H1 (cell line): ENCODE data around the gene MYH7. TPM values are rescaled to one million over a fixed set of nuclear protein-coding genes. Genes with fewer than 3 reads are reported as not detected.

Experiments used
- CTCF ChIA-PET: fragments of 300-600 bp; sonication (Branson Sonifier 250); formaldehyde crosslinking; loops from one replicate; lab custom pipeline; 2021; ENCODE audit not compliant: partially characterized antibody; lab: Charles Lee
- POLR2A ChIA-PET: fragments of 300-600 bp; sonication (Branson Sonifier 250); formaldehyde crosslinking; loops from one replicate; lab custom pipeline; 2021; ENCODE audit warnings: inconsistent platforms; ENCODE audit not compliant: partially characterized antibody; lab: Charles Lee
- DNase-seq, 2 experiments: peaks; one replicate each; pipeline versions ENCODE4 v3.0.0 to v3.0.0-alpha.2; 2010 to 2022; ENCODE audit warnings: low spot score in 2 of 2, low read depth in 1 of 2, mixed read lengths in 1 of 2
- FAIRE-seq: peaks from 2 replicates; lab custom pipeline; 2011; peaks lifted over from hg19 to GRCh38; lab: Jason Lieb, UNC
- H2AFZ ChIP-seq: 2 replicates; pipeline ENCODE4 v1.8.1; 2012; ENCODE audit warnings: low read length, inconsistent platforms
- H2AK5ac ChIP-seq: 2 replicates; pipeline ENCODE4 v1.6.1; 2013; ENCODE audit warnings: low read depth, low read length
- H2BK120ac ChIP-seq: replicated peaks from 2 replicates; pipeline ENCODE3; 2013; ENCODE audit warnings: low read depth, low read length, inconsistent platforms
- H2BK12ac ChIP-seq: 2 replicates; pipeline ENCODE4 v1.6.1; 2013; ENCODE audit warnings: low read depth, low read length
- H2BK15ac ChIP-seq: 2 replicates; pipeline ENCODE4 v1.6.1; 2013; ENCODE audit warnings: low read length
- H2BK20ac ChIP-seq: 2 replicates; pipeline ENCODE4 v1.6.1; 2013; ENCODE audit warnings: low read length
- H2BK5ac ChIP-seq: 2 replicates; pipeline ENCODE4 v1.6.1; 2013; ENCODE audit warnings: low read depth, low read length
- H3K14ac ChIP-seq: 2 replicates; pipeline ENCODE4 v1.6.1; 2013; ENCODE audit warnings: inconsistent platforms; ENCODE audit not compliant: insufficient read length
- H3K18ac ChIP-seq: 2 replicates; pipeline ENCODE4 v1.6.1; 2013; ENCODE audit warnings: low read length; ENCODE audit errors: extremely low read depth
- H3K23ac ChIP-seq: 2 replicates; pipeline ENCODE4 v1.6.1; 2013; ENCODE audit warnings: inconsistent platforms; ENCODE audit not compliant: insufficient read length
- H3K23me2 ChIP-seq: 2 replicates; pipeline ENCODE4 v1.6.1; 2013; ENCODE audit warnings: low read depth, low read length
- H3K27ac ChIP-seq: 2 replicates; pipeline ENCODE4 v1.6.1; 2011; ENCODE audit warnings: low read depth, low read length, inconsistent platforms
- H3K27me3 ChIP-seq, 4 experiments: replicated peaks in 1 of 4; 1 replicate in 1 of 4; 2 replicates in 3 of 4; pipeline versions ENCODE4 v1.6.1 to v1.8.1; 2011 to 2013; ENCODE audit warnings: low read length in 3 of 4, mild to moderate bottlenecking in 3 of 4, inconsistent platforms in 2 of 4, mixed read lengths in 2 of 4, moderate library complexity in 1 of 4; ENCODE audit not compliant: control insufficient read depth in 3 of 4, insufficient read depth in 3 of 4; ENCODE audit errors: extremely low read depth in 1 of 4
- H3K36me3 ChIP-seq, 4 experiments: 2 replicates each; pipeline versions ENCODE4 v1.6.1 to v1.8.1; 2011 to 2013; ENCODE audit warnings: mild to moderate bottlenecking in 4 of 4, low read length in 3 of 4, moderate library complexity in 2 of 4, control low read depth in 1 of 4, inconsistent platforms in 1 of 4; ENCODE audit not compliant: insufficient read depth in 4 of 4, control insufficient read depth in 2 of 4
- H3K4ac ChIP-seq: replicated peaks from 2 replicates; pipeline ENCODE3; 2013; ENCODE audit warnings: low read length, low read depth, mixed read lengths, inconsistent platforms; ENCODE audit not compliant: insufficient read length
- H3K4me1 ChIP-seq, 4 experiments: replicated peaks in 1 of 4; 1 replicate in 1 of 4; 2 replicates in 3 of 4; pipeline versions ENCODE4 v1.6.1 to v1.8.1; 2011 to 2013; ENCODE audit warnings: low read length in 3 of 4, inconsistent platforms in 2 of 4, mixed read lengths in 1 of 4; ENCODE audit not compliant: insufficient read depth in 4 of 4, control insufficient read depth in 3 of 4
- H3K4me2 ChIP-seq, 2 experiments: 2 replicates each; pipeline versions ENCODE4 v1.6.1 to v1.8.1; 2011 to 2013; ENCODE audit warnings: low read depth in 2 of 2, low read length in 2 of 2, control low read depth in 1 of 2, inconsistent platforms in 1 of 2, mild to moderate bottlenecking in 1 of 2; ENCODE audit not compliant: insufficient read depth in 1 of 2
- H3K4me3 ChIP-seq, 4 experiments: fragments of 200-600, 300-600 bp in 1 of 4; sonication (generic), shearing (Covaris generic), sonication (Bioruptor Twin) in 1 of 4; 2 replicates each; pipeline versions ENCODE4 v1.5.1 to v1.8.1; 2011 to 2016; ENCODE audit warnings: low read length in 4 of 4, low read depth in 3 of 4, control low read depth in 2 of 4, inconsistent platforms in 2 of 4, mild to moderate bottlenecking in 2 of 4, mixed read lengths in 1 of 4, moderate library complexity in 1 of 4; ENCODE audit not compliant: insufficient read depth in 2 of 4; ENCODE audit errors: extremely low read depth in 1 of 4
- H3K56ac ChIP-seq: replicated peaks from 2 replicates; pipeline ENCODE3; 2013; ENCODE audit warnings: low read depth, mild to moderate bottlenecking, mixed read lengths, low read length, inconsistent platforms; ENCODE audit not compliant: insufficient read length
- H3K79me1 ChIP-seq: 2 replicates; pipeline ENCODE4 v1.6.1; 2013; ENCODE audit warnings: low read depth, low read length, control low read depth
- H3K79me2 ChIP-seq, 2 experiments: 2 replicates each; pipeline versions ENCODE4 v1.6.1 to v1.8.1; 2012 to 2013; ENCODE audit warnings: low read length in 2 of 2, mild to moderate bottlenecking in 2 of 2, inconsistent platforms in 1 of 2; ENCODE audit not compliant: insufficient read depth in 2 of 2, control insufficient read depth in 1 of 2
- H3K9ac ChIP-seq, 4 experiments: replicated peaks in 1 of 4; 1 replicate in 1 of 4; 2 replicates in 3 of 4; pipeline versions ENCODE4 v1.6.1 to v1.8.1; 2011 to 2013; ENCODE audit warnings: low read depth in 3 of 4, low read length in 3 of 4, control low read depth in 2 of 4, mild to moderate bottlenecking in 2 of 4, moderate library complexity in 2 of 4, inconsistent platforms in 1 of 4; ENCODE audit errors: extremely low read depth in 1 of 4
- H3K9me3 ChIP-seq, 2 experiments: 2 replicates each; pipeline versions ENCODE4 v1.6.1 to v1.8.1; 2012 to 2013; ENCODE audit warnings: mild to moderate bottlenecking in 2 of 2, moderate library complexity in 2 of 2, control low read depth in 1 of 2, inconsistent platforms in 1 of 2, low read depth in 1 of 2, low read length in 1 of 2, mixed read lengths in 1 of 2; ENCODE audit not compliant: insufficient read depth in 2 of 2
- H4K20me1 ChIP-seq, 2 experiments: replicated peaks in 1 of 2; 2 replicates each; pipeline versions ENCODE3 to v1.8.1; 2011 to 2013; ENCODE audit warnings: inconsistent platforms in 2 of 2, low read length in 2 of 2, mild to moderate bottlenecking in 1 of 2; ENCODE audit not compliant: insufficient read depth in 2 of 2, control insufficient read depth in 1 of 2
- H4K5ac ChIP-seq: 2 replicates; pipeline ENCODE4 v1.6.1; 2013; ENCODE audit warnings: low read length, low read depth, mixed read lengths, inconsistent platforms; ENCODE audit not compliant: insufficient read length
- H4K8ac ChIP-seq: 2 replicates; pipeline ENCODE4 v1.8.0; 2013; ENCODE audit warnings: mild to moderate bottlenecking, moderate library complexity, low read length, inconsistent platforms; ENCODE audit not compliant: insufficient read depth; ENCODE audit errors: extremely low read depth
- H4K91ac ChIP-seq: replicated peaks from 2 replicates; pipeline ENCODE3; 2013; ENCODE audit warnings: low read length, mixed read lengths, inconsistent platforms; ENCODE audit not compliant: insufficient read length
- BACH1 ChIP-seq: IDR thresholded peaks from 2 replicates; pipeline ENCODE4 v1.6.1; 2012; ENCODE audit warnings: low read length, improper control_type of control experiment
- GTF2F1 ChIP-seq: IDR thresholded peaks from 2 replicates; pipeline ENCODE4 v1.6.1; 2012; ENCODE audit warnings: low read depth, low read length, improper control_type of control experiment, borderline replicate concordance
- HDAC6 ChIP-seq: IDR thresholded peaks from one replicate; pipeline ENCODE4 v1.7.1; 2012; ENCODE audit warnings: low read depth, mild to moderate bottlenecking, inconsistent platforms, low read length, moderate library complexity
- JUND ChIP-seq: IDR thresholded peaks from 2 replicates; pipeline ENCODE4 v1.6.1; 2011; ENCODE audit warnings: mild to moderate bottlenecking, improper control_type of control experiment, low read length
- RBBP5 ChIP-seq: IDR thresholded peaks from 2 replicates; pipeline ENCODE4 v1.7.1; 2012; ENCODE audit warnings: low read depth, mild to moderate bottlenecking, inconsistent platforms, low read length, moderate library complexity, borderline replicate concordance
- RXRA ChIP-seq: IDR thresholded peaks from 2 replicates; pipeline ENCODE4 v1.6.1; 2011; ENCODE audit warnings: low read depth, mild to moderate bottlenecking, low read length, moderate library complexity; ENCODE audit not compliant: insufficient read depth
- SIX5 ChIP-seq: IDR thresholded peaks from 2 replicates; pipeline ENCODE4 v1.6.1; 2011; ENCODE audit warnings: mild to moderate bottlenecking, low read depth, low read length
- SP2 ChIP-seq: IDR thresholded peaks from 2 replicates; pipeline ENCODE4 v1.6.1; 2012; ENCODE audit warnings: mild to moderate bottlenecking, low read length, inconsistent platforms
- SP4 ChIP-seq: IDR thresholded peaks from 2 replicates; pipeline ENCODE4 v1.6.1; 2012; ENCODE audit warnings: low read length, inconsistent platforms
- TAF7 ChIP-seq: optimal IDR thresholded peaks from 2 replicates; pipeline ENCODE3; 2011; ENCODE audit warnings: low read depth, mild to moderate bottlenecking, inconsistent platforms, low read length, moderate library complexity, borderline replicate concordance
- WGBS, 2 experiments: shearing (Covaris generic) in 1 of 2; methylation state at CpG; one replicate each; pipeline versions ENCODE4 v1.1.6 to v1.1.7; 2013 to 2015; ENCODE audit warnings: low lambda C conversion rate in 2 of 2, mixed read lengths in 2 of 2, inconsistent platforms in 1 of 2, low coverage in 1 of 2, missing lambda C conversion rate in 1 of 2; ENCODE audit not compliant: insufficient replicate concordance in 2 of 2, insufficient coverage in 1 of 2, insufficient read length in 1 of 2; ENCODE audit errors: extremely low coverage in 1 of 2, missing lambda C conversion rate in 1 of 2; 5-methylcytosine and 5-hydroxymethylcytosine counted together
- polyA plus RNA-seq, 7 experiments: library from polyadenylated mRNA; depleted of rRNA in 3 of 7; stranded (reverse) in 5 of 7; unstranded in 2 of 7; fragments of >200 nt in 5 of 7; fragments of 200-250 nt in 2 of 7; gene quantifications; 1 replicate in 5 of 7; 2 replicates in 1 of 7; 4 replicates in 1 of 7; pipeline versions ENCODE4 v1.2.1 to v1.2.3, GENCODE V29; 2011 to 2013; ENCODE audit warnings: missing spikeins in 2 of 7, mixed read lengths in 2 of 7
- total RNA-seq: library from RNA; stranded (reverse); fragmentation: NEBNext Ultra II Directional; extraction: Animal tissue kit (Norgen Biotek cat#: 25700); gene quantifications from 2 replicates; pipeline ENCODE4 v1.2.1, GENCODE V29; 2021
- TF ChIP-seq, protein P1 (sequence below): IDR thresholded peaks from 2 replicates; pipeline ENCODE4 v1.6.1; 2012; ENCODE audit warnings: inconsistent platforms
- TF ChIP-seq, protein P2 (sequence below): IDR thresholded peaks from 2 replicates; pipeline ENCODE4 v1.6.1; 2011; ENCODE audit warnings: low read length, improper control_type of control experiment

Gene MYH7
- total and polyA plus RNA-seq, 2 of the 8 experiments (the other 6 are each of a cell fraction or from before 2014, with no cell fraction given), result not detected

DNA sequence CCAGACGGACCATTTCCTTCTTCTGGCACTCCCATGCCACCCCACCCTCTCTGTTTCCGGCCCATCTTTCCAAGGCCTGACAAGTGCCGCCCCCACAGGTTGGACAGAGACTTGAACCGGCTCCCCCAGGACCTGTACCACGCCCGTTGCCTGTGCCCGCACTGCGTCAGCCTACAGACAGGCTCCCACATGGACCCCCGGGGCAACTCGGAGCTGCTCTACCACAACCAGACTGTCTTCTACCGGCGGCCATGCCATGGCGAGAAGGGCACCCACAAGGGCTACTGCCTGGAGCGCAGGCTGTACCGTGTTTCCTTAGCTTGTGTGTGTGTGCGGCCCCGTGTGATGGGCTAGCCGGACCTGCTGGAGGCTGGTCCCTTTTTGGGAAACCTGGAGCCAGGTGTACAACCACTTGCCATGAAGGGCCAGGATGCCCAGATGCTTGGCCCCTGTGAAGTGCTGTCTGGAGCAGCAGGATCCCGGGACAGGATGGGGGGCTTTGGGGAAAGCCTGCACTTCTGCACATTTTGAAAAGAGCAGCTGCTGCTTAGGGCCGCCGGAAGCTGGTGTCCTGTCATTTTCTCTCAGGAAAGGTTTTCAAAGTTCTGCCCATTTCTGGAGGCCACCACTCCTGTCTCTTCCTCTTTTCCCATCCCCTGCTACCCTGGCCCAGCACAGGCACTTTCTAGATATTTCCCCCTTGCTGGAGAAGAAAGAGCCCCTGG lies 59.8 kb downstream of the MYH7 start:
- DNase-seq (no peak), FAIRE-seq (no peak)
- H3K23ac ChIP-seq, result no peak overlapping the region
- H2AFZ ChIP-seq, result no peak overlapping the region
- H2BK120ac ChIP-seq, result no peak overlapping the region
- H3K27ac ChIP-seq, result no peak overlapping the region
- no peak overlapping the region for H4K5ac ChIP-seq
- H2AK5ac ChIP-seq, result no peak overlapping the region
- H4K91ac ChIP-seq, result no peak overlapping the region
- H3K4ac ChIP-seq, result no peak overlapping the region
- H2BK20ac ChIP-seq, result no peak overlapping the region
- POLR2A ChIA-PET, result interaction anchor here (0.7 to 3.3 kb wide), 8 partner anchors 9 to 342 kb away, joined by 3 to 19 read pairs (median 4); partner anchors contain the start of gene PABPN1
- no peaks in the 10 kb centered on the region for H3K23me2 ChIP-seq
- H3K9me3 ChIP-seq, result no peaks in the 10 kb centered on the region
- H4K20me1 ChIP-seq, result no peaks in the 10 kb centered on the region
- WGBS, 2 experiments, result 82% methylated on average over 21 of the region's 21 CpGs; no CpG with 5 or more reads in 1 of the 2 experiments
- no peak overlapping the region for H2BK12ac ChIP-seq
- peaks cover 0 to 12% (median 4%) of the 10 kb centered on the region in 4 experiments; a peak in 3 of 7 replicates for H3K4me1 ChIP-seq
- no peak overlapping the region for H3K4me2 ChIP-seq
- H3K18ac ChIP-seq, result no peak overlapping the region
- no peak overlapping the region for H2BK15ac ChIP-seq
- H3K14ac ChIP-seq, result no peak overlapping the region
- no peaks in the 10 kb centered on the region for H3K79me2 ChIP-seq
- H3K27me3 ChIP-seq, result peaks cover 0 to 23% (median 11%) of the 10 kb centered on the region in 4 experiments; a peak in 6 of 7 replicates
- no peak overlapping the region for H3K9ac ChIP-seq
- no peak overlapping the region for H3K4me3 ChIP-seq
- H2BK5ac ChIP-seq, result no peak overlapping the region
- CTCF ChIA-PET, result interaction anchor here (0.7 to 15.0 kb wide), 18 partner anchors 13 to 184 kb away, joined by 3 to 333 read pairs (median 4); partner anchors contain the start of genes EFS and SLC22A17
- H3K56ac ChIP-seq, result no peak overlapping the region
- H3K79me1 ChIP-seq, result no peaks in the 10 kb centered on the region
- H3K36me3 ChIP-seq, result no peaks in the 10 kb centered on the region
- peak overlapping the region; percentile 4; the same call in 1 of the 2 replicates for H4K8ac ChIP-seq
- TF ChIP-seq RBBP5 (no peak), JUND (no peak), HDAC6 (no peak), BACH1 (no peak), RXRA (no peak), SP4 (no peak), GTF2F1 (no peak), TAF7 (no peak), SIX5 (no peak), SP2 (no peak)
- TF ChIP-seq, protein P1, sequence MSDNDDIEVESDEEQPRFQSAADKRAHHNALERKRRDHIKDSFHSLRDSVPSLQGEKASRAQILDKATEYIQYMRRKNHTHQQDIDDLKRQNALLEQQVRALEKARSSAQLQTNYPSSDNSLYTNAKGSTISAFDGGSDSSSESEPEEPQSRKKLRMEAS, result no peak
- TF ChIP-seq, protein P2, sequence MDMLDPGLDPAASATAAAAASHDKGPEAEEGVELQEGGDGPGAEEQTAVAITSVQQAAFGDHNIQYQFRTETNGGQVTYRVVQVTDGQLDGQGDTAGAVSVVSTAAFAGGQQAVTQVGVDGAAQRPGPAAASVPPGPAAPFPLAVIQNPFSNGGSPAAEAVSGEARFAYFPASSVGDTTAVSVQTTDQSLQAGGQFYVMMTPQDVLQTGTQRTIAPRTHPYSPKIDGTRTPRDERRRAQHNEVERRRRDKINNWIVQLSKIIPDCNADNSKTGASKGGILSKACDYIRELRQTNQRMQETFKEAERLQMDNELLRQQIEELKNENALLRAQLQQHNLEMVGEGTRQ, result no peak
